Measurements from ENCODE around the gene CTRL.

DNA sequence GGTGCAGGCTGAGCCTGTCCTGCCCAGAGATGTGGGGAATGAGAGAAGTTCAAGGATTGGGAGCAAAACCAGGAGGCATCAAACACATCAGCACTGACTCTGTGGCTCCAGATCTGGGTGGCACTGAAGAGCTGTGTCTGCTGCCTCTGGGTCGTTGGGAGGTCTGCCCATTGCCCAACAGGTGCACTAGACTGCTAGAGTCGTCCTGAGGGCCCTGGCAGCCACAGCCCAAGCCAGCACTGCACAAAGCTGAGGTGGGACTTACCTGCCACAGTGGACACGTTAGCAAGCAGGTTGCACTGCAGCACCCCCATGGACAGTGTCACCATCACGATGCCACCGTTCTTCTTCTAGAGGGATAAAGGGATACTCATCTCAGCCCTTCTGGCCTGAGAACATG is 45.3 kb upstream of the CTRL start:
- TF ChIP-seq CTCF (IDR thresholded peaks at IDR 0.05) (no peak), TCF7L2 (IDR thresholded peaks at IDR 0.05; ENCODE audit: low read depth, low read length) (no peak), SIN3A (IDR thresholded peaks at IDR 0.05; ENCODE audit: borderline replicate concordance, insufficient read depth, low read depth, low read length) (no peak)
